Muscle of back (tissue), 11 donors: ENCODE measurements around the gene FUT8. TPM values are rescaled to one million over a fixed set of nuclear protein-coding genes. Genes with fewer than 3 reads are reported as not detected.
A peak's percentile ranks its signal among the peaks of the same experiment; 100 is the strongest.

Source experiments
- DNase-seq, 3 donors: peaks; one replicate each; pipeline versions ENCODE4 v3.0.0 to v3.0.0-alpha.2; 2013
- polyA plus RNA-seq, 10 donors: library from polyadenylated mRNA; unstranded; fragments of 120-200 nt; gene quantifications; one replicate each; pipeline ENCODE4 v1.2.1, GENCODE V29; 2013; ENCODE audit not compliant: insufficient read length in 10 of 10

Gene FUT8
- polyA plus RNA-seq, 10 donors, result 12.1 to 18.1 (median 13.8) TPM

DNA sequence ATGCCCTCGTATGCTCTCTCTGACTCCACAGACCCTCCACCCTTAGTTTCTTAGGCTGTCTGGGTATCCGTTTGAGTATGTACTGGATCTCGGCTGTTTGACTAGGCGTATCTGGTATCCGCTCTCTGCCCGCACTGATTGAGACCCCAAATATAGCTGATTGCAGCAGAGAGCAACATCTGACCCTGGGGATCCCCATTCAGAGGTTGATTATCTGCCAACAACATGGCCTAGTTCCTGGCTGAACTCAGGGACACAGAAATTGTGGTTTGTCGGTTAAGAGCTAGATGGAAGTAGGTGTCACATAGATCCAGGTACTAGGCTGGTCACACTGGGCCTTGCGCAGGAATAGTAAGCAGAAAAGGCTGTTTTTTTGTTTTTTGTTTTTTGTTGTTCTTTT is 359.9 kb downstream of the FUT8 start:
- DNase-seq, result no peak

DNA sequence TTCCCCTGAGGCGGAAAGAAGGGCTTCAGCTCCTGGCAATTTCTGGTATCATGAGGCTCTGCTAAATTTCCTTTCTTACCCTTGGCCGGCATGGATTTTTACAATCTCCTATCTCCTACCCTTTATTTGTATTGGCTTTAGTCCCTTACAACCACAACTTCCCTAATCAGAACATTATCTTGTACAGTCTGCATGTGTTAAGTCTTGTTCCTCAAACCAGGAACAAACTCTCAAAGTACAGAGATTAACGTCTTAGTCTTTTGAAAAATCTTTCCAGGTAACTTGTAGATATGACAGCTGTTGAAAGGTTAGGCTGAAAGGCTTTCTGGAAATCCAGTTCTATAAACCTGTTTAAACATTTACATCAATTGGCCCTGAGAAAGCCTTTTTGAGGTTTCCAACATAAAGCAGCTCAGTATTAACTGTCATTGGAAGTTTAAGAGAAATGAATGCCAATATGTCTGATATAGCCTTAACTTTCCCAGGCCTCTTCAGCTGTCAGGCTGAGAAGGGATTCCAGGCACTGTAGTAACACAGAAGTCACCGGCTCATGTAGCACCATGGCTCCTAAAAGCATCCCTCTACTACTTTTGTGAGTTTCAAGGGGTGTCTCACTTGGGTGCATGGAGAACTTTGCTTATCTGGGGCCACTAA is 360.5 kb downstream of the FUT8 start:
- DNase-seq, result no peak

DNA sequence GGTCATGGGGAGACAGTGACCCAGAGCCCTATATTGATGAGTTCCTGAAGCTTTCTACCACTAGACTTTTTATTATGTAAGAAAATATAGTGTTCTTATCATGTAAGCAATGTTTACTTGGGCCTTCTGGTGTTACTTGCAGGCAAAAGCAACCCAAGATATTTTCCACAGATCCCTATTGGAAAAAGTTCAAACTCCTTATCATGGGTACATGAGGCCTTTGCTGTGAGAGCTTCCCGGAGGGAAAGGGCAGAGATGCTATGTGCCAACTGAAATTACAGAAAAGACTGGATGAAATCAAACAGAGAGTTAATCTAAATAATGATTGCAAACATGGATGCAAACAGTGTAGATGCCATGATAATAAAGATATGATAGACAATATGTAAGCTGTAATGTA is 361.5 kb downstream of the FUT8 start:
- no peak for DNase-seq

DNA sequence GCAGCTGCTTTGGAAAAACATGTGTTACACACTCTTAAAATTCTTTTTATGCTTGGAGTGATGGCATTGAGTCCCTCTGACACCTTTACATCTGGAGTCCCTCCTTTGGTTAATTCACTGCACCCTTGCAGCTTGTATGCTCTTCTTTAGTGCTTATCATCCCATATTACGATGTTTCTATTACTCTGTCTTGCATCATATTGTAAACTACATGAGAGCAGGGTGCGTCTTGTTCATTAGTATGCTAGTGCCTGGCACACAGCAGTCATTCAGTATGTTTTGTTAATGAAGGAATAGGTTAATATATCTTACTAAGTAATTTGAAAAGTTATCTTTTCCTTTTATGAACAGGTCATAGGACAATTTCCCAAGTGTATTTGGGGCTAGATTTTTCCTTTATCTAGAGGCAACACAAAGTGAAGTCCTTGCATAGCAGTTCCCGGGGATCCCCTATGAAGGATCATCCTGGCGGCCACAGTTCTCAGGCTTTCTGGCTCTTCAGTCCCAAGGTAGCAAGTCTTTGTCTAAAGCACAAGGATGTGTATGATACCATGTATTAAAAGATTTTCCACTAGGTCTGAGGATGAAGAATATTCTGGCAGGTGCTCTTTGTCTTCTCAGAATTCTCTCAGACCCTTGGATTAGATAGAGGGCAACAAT is 363.8 kb downstream of the FUT8 start:
- DNase-seq, result no peak

DNA sequence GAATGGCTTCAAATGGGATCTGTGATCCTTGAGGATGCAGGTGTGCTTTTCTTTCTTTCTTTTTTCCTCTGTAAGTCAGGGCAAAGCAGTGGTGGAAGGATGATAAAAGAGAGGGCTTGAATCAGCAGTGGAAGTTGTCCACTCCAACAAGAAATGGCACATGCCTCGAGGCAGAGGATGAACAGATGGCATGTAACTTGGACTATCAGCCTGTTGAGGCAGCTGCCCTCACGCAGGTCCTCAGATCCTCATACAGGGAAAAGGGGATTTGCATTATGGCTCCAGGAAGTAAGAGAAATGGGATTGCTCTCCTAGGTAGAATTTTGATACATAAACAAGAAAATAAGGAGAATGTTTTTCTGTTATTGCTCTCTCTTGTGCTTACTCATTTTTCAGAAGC is 368.0 kb downstream of the FUT8 start:
- no peak for DNase-seq

DNA sequence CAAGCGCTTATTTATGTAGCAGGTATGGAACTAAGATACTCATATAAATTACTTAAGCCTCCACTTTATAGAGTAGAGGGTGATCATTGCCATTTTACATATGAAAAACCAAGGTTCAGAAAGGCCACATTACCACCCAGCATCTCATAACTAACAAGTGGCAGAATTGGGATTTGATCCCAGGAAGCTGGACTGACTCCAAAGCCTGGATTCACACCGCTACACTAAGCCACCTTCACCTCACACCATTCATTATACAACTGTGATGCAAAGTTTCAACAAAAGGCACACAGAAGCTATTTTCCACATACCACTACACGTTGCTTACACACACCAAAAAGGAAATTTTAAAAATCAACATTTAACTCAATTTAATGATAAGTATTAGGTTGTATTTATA is 370.6 kb downstream of the FUT8 start:
- no peak for DNase-seq

DNA sequence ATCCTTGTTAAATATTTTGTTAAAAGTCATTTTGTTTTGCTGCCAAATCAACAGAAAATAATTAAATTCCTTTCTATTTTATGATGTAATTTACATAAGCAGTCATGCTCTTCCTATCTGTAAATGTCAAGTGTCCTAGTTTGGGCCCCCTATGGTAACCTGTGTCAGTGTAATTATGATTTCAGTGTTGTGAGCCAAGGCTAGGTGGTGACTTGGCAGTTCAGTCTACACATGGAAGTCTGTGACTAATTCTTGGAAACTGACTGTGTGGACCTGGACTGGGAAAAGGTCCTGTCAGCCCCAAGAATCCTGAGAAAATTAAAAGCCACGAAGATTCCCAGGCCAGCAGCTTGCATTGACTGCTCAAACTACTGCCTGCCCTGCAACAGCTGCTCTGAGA is 371.0 kb downstream of the FUT8 start:
- DNase-seq, result no peak

DNA sequence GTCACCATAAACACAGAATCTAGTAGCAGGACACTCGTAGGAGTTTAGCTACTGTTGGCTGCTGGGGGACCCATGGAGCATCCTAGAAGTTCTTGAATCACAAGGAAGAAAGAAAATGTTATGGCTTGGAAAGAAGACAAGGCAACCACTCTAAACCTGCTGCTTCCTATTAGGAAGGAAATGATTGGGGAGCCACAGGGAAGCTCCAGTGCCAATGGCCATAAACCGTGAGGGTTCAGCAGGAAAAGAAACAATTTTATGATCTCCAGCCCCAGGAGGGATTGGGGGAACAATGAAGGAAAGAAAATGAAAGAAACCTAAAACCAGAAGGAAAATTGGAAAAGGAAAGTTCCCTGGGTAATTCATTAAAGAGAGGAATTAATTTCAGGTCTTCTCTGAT is 372.0 kb downstream of the FUT8 start:
- DNase-seq, result no peak

DNA sequence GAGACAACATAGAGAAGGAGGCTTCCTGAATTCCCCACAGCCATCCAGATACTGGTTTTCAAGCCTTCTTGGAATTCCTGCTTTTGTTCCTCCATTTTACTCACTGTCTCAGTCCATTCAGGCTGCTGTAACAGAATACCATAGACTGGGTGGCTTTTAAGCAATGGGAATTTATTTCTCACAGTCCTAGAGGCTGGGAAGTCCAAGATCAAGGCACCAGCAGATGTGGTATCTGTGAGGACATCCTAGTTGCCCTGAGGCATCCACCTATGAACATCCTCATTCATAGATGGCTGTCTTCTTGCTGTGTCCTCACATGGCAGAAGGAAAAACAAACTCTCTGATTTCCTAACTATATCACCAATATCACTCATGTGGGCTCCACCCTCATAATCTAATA is 374.9 kb downstream of the FUT8 start:
- no peak for DNase-seq

DNA sequence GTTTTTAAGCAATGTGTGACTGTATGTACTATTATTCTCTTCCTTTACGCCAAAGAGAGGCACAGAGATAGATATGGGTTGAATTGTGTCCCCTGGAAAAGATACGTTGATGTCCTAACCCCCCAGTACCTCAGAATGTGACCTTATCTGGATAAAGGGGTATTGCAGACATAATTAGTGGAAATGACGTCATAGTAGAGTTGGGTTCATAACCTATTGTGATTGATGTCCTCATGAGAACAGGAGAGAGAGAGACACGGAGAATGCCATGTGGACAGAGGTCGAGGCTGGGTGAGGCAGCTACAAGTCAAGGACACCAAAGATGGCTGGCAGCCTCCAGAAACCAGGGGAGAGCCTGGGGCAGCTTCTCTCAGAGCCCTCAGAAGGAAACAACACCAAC is 376.3 kb downstream of the FUT8 start:
- no peak for DNase-seq

DNA sequence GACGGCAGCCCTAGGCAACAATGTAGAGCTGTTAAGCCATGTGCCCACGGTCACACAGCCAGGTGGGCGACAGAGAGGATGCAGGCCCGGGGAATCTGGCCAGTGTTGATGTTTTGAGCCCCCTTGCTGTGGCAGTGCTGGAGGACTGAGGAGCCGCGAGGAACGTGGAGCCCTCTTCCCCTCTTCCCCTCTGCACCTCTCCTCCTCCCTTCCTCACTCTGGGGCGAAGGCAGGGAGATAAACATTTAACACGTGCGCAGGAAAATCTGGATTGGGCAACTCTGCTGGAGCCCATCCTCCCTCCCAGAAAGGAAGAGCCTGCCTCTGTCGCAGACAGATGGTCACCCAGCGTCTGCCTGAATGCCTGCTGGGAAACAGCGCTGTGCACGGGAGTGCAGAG is 376.8 kb downstream of the FUT8 start:
- no peak for DNase-seq

DNA sequence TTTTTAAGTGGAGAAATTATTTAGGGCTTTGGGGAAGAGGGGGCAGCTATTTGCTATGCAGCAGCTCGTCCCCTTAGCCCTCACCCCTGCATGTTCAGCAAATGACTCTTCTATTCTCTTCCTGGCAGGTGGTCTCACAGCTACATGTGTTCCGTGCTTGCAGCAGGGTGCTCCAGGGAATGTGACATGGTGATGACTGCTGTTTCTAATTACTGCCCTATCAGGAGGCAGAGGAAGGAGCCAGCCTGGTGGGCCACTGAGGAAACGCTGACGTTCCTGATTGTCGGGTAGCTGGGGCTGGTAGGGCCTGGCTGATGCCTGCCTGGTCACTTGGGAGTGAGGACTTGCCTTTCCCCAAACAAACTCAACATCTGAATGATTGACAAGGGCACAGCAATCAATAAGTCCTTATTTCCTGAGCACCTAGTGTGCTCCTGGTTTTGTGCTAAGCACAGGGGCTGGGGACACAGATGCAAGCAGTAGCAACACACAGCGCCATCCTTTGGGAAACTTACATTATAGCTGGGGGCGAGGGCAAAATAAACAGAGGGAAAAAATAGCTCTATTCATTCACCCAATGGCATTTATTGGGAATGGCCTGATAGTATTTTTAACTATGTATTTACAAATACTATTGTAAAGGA is 377.8 kb downstream of the FUT8 start:
- DNase-seq, result peak in 1 of 3 donors; percentile 7

DNA sequence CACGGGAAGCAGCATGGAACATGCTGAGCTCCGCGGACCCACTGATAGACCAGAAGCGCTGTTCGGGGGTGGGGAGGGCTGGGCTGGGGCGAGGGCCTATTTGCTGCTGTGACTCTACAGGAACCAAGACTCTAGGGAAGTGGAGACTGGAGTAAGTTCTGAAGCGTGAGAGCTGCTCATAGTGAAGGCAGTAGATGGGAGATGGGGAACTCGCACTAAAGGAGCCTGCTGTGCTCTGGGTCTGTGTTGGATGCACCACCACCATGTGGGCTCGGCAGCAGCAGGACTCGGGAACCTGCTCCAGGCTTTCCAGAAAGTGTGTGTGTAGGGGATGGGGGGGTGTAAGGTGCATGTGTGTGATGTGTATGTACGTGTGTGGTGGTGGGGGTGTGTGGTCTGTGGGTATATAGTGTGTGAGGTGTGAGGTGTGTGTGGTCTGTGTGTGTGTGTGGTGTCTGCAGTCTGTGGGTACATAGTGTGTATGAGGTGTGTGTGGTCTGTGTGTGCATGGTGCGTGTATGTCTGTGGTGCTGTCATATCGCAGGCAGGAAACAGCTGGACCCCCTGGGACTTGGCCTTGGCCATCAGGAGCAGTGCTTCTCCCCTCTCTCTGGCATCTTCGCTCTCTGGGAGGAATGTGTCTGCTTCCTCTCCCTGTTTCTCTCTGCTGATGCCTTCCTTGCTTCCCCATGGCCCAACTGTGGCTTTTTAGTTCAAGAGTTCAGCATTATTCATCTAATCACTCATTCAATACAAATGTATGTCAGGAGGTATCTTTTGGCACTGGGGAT is 378.9 kb downstream of the FUT8 start:
- DNase-seq, result peak; percentile 7 to 57 (median 18)

DNA sequence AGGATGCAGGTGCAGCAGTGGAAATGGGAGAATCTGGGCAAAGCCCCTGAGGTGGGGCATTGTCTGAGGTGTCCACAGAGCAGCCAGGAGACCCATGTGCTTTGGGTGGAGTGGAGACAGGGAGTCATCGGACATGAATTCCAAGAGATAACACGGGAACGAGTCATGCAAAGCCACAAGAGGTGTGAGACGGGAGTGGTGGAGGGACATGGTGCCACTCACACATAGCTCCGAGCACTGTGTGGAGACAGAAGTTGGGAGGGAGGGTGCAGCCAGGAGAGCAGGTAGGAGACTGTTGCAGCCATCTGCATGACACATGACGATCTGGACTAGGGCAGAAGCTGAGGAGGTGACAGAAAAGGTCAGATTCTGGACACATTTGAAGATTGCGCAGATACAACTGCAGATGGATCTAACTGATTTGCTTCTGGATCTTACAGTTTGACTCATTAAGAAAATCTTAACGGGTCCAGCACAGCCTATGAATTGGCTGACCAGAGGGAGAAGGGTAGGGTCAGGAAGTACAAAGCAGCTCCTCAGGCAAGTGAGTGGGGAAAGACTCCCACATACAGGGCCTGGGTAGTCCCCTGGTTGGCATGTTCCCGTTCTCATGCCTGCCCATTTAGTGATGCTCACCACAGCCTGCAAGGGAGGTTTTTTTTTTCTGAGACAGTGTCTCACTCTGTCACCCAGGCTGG is 379.8 kb downstream of the FUT8 start:
- peak in 1 of 3 donors; percentile 38 for DNase-seq
